ENCODE data around the gene FAM53C.
"Not testable (repeated sequence)": the region's sequence is repeated elsewhere in the genome, so short reads cannot be mapped to it uniquely, and the experiment has no call there.

The FAM53C gene

DNA sequence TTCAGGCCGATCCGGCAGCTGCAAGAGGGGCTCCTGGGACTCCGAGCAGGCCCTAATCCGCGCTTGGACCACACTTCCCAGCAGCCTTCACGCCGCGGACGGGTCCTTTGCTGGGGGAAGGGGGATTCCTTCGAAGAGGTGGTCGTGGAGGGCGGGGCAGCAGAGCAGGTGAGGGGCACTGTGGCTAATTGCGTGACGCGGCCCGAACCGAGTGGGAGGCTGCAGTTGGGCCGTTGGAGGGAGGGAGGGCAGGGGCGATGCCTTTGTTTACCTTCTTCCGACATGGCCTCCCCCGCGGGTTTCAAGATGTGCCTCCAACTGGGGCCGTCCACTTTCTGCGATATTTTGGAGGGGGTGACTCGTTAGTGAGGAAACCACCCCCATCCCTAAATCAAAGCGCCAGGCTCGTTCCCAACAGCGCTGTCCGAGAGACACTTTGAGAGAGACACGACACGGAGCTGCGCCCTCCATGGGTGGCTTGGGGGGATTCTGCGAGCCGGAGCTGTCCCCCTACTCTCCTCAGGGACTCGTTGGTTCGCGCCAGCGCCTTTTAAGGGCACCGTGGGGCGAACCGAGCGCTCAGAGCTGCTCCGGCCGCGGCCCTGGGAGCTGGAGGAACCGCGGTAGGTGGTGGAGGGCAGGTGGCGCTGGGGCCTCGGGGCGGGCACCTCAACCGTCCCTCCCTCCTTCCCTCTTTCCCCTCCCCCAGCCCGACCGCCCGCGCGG lies at the start of gene FAM53C:
Gene FAM53C (plus strand): TSS at position 582 of the 726 bp plus-strand sequence. CDS start 3,070 bp downstream, outside the sequence.
- DNase-seq (ENCODE audit: low read depth): no peak

DNA sequence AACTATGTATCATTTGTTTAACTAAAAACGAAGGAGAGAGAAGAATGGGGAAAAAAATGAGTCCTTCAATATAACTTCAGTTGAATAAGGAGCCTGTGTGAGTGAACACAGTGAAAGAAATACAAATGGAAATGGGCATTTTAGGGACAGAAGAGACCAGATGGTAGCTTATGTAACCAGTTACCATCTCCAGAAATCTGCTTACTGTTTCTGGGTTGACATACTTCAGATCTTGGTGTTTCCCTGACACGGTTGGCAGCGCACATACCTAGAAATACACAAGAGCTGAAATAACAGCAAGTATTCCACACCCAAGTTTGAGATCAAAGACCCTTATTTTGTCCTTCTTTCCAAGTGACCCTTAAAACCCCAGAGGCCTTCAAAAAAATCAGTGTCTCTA lies 48.8 kb upstream of the FAM53C start:
- DNase-seq (ENCODE audit: low read depth): no peak

DNA sequence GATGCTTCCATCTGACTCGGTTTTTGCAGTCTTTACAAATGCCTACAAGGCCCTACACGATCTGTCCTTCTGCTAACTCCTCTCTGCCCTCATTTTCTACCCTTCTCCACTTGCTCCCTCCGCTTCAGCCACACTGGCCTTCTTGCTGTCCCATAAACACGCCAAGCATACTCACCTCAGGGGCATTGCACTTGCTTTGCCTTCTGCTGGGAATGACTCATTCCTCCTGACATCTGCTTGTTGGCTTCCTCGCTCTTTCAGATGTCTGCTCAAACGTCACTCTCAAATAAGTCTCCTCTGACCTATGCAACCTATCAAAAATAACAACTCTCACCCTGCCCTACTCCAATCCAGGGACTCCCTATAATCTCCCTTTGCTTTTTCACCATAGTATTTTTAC lies 34.7 kb upstream of the FAM53C start:
- no peak for DNase-seq (ENCODE audit: low read depth)

DNA sequence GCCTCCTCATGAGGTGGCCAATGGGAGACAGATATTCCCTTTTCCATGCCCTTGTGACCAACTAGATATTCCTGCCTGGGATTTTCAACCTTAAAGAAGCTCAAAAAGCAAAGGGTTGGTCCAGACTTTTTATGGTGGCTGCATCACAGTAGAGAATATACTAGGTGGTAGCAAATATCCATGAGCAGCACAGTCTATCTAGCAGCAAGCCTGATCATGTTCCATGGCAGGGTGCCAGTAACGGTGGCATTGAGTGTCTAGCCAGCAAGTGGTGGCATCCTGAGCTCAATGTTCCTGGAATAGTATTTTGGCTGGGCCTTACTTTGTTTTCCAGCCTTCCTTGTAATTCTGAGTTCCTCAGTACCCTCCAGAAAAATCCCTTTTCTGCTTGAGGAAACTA lies 32.3 kb upstream of the FAM53C start:
- no peak for DNase-seq (ENCODE audit: low read depth)

DNA sequence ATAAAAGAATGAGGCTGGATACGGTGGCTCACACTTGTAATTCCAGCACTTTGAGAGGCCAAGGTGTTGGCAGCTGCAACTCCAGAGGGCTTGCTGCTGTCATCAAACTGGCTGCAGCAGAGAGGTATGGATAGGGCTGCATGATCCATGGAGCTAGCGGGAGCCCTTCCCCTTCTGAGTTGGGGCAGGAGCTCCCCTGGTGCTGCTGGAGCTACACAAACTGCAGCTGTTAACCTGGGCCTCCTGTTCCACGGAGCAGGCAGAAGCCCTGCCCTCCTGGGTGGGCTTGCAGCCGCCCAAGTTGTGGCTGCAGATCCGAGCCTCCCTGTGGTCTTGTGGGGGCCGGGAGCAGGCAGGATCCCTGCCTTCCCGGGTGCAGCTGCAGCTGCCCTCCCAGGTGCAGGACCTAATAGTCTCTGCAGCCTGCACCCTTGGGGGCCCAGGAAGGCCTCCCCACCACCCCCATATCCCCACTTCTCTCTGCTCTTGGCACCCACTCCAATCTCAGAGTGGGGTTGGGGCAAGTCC lies 22.3 kb upstream of the FAM53C start:
- DNase-seq (ENCODE audit: low read depth): no peak

DNA sequence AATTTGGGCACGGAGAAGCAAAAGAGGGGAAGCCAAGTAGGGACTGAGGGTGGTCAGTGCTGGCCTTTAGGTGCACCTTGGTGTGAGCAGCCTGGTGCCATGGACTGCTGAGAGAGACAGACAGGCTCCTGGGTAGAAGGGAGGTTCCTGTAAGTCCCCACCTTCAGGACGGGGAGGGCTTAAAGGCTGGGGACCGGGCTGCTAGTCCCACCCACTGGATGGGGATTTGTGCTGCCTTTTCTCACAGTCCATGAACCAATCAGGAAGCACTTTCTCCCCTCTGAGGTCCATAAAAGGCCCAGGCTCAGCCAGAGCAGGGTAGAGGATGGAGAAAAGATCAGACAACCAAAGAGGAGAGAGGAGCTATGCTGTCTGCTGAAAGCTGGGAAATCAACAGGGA lies 21.7 kb upstream of the FAM53C start:
- DNase-seq (ENCODE audit: low read depth): no peak

DNA sequence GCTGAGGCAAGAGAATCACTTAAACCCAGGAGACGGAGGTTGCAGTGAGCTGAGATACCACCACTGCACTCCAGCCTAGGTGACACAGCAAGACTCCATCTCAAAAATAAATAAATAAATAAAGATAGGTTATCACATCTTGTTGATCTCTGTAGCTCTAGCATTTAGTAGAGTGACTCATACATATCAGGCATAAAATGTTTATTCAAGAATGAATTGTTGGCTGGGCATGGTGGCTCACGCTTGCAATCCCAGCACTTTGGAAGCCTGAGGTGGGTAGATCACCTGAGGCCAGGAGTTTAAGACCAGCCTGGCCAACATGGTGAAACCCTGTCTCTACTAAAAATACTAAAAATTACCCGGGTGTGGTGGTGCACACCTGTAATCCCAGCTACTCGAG lies 19.9 kb upstream of the FAM53C start:
- DNase-seq (ENCODE audit: low read depth): not testable (repeated sequence)

DNA sequence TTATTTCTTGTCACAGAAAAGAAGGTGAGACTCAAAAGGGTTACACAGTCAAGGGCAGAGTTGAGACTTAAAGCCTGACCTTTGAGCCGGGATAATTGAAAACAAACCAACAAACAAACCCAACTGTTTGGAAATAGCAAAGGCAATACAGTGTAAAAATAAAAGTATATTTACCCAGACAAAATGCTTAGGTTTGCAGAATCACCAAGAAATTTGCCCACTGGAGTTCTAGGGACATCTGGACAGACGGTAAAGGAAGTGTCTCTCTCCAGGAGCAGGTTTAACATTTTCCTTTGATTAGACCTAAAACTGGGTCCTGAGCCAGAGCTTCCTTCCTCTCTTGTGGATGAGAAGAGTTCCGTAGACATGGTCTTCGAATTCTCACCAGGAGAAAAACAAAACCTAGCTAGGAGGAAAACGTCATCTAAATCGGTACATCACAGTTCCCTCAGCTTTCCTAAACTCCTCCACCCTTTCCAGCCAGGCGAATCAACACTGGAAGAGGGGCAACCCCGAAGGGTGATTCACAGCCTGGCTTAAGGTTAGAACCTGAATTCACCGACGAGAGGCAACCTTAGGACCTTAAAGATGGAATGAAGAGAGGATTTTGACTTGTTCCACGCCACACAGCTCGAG lies 7.1 kb upstream of the FAM53C start:
- DNase-seq (ENCODE audit: low read depth): no peak

DNA sequence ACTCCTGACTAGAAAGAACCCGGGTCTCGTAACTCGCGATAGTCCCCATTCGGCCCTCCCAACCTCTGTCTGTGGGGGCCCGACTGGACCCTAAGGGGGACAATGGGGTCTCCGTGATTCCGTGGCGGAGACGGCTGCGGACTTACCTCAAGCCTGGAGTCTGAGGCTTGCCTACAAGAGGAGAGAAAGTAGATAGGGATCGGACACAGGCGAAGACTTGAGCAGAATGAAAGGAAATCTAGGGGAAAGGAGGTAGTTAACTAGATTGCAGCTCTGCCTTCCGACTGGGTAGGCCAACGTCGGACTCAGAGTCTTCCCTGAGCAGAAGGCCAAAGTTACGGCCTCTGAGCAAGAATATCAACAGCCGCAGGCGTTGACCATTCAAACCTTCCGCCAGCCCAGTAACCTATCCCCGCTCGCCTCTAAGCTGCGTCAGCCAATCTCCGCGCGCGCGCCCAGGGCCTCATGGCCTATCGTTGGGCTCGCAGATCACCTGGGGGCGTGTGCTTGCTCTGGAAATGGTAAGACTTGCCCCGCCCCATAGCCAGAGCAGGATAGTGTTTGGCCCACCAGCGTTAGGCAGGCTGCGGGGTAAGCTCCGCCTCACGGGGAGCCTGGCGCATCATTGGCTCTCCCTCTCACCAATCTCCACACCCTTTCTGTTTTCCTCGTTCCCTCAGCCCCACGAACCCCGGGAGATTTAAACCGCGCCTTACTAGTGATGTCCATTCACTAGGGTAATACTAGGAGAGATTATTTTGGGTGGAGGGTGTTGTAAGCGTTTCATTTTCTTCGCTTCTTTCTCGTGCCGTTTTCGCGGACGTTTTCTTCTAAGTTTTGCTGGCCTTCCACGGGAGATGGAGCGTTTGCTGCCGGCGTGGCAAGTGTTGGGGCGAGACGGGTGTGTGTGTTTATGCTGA lies 6.4 kb upstream of the FAM53C start, which contains the start of gene CDC25C:
Gene CDC25C (minus strand): TSS at position 356 of the 920 bp plus-strand sequence. CDS start 624 bp downstream, outside the sequence.
- DNase-seq (ENCODE audit: low read depth): peak; percentile 81

DNA sequence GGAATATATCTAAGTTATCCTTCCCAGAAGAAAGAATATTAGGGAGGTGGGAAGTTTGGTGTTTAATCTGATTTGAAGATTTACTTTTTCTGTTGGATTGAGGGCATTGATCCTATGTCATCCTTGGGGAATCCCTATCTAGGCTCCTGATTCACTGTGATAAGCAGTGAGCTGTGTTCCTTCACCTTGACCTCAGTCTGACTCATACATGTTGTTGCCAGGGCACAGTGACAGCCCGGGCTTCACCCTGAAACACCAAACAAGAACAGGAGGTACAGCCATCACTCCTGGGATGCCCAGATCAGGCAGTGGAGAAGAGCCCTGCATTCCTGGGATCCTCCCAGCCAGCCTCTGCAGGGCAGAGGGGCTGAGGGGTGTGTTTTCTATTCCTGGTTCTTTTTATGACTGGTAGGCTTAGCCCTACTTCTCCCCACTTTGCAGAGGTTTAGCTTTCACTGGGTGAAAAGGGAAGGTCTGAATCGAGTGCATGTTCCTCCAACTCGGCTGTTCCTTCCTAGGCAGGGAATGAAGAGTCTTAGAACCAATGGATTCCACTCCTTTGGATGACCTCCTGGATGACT lies 3.1 kb upstream of the FAM53C start:
- no peak for DNase-seq (ENCODE audit: low read depth)

DNA sequence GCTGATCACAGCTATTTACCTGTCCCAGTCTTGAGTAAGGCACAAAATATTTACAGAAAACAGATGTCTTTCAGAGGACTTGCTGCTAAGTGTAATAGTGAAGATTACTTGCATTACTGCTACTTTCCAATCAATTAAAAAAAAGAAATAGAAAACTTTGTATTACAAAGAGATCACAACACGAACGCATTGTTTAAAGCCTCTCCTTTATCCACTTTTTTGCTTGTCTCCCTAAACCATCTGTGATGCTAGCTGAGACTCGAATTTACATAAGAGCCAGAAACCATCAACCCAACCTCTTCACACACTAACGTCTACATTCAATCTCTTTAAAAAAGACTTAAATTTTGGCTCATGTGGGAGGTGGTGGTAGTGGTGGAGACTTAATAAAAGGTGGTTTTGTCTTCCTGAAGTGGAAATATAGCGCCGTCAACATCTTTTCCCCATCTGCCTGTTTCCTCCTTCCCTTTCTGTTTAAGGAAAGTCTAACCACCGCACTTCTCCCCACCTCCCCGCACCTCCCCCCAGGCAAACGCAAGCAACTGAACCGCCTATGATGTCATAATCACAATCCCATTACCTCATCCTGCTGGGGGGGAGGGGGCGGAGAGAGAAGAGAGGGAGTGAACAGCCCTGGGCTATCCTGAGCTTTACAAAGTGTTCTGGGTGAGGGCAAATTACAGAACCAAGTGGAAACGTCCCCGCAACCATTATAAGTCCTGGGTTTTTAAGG lies 948 bp upstream of the FAM53C start:
- no peak for DNase-seq (ENCODE audit: low read depth)

DNA sequence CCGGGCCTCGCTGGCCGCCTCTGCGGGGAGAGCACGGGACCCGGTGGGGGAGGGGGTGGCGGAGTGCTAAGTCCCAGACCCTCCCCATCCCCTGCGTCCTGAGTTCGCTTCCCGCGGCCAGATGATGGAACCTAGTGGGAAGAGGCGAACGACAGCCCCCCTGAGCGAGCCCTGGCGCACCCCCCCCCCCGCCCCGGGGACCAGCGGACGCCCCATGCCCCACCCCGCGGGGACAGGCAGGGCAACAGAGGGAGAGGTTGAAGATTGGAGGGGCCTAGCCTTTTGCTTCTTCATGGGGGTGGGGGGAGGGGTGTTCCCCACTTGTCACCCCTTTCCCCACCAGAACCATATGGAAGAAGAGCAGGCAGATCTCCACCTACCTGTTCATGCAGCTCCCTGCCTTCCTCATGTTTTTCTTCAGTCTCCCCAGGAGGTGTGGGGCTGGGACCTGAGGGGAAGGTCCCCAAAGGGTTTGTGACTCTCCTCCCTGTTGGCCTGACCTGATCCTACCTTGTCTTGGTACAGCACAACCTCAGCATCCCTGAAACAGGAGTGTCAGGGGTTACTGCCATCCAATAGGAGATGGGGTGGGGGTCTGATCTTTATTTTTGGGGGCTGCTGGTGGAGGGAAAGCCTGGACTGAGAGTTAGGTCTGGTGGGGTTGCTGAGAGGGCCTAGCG lies 485 bp downstream of the FAM53C start:
- DNase-seq (ENCODE audit: low read depth): no peak

DNA sequence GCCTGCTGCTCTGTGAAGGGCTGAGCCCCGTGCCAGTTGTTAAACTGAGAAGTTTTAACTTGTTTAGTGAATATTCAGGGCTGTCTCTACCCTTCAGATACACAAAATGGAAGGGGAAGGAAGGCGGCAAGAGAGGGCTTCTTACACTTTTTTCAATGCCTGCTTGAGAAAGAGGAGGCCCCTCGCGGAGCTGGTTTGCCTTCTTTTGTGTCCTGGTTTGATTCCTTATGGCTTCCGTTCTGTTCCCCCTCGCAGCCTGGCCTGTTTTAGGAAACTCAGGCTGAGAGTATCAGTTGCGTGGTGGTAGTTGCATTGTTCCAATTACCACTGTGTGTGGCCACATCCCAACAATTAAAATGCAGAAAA lies 1.0 kb downstream of the FAM53C start:
- DNase-seq (ENCODE audit: low read depth): no peak

DNA sequence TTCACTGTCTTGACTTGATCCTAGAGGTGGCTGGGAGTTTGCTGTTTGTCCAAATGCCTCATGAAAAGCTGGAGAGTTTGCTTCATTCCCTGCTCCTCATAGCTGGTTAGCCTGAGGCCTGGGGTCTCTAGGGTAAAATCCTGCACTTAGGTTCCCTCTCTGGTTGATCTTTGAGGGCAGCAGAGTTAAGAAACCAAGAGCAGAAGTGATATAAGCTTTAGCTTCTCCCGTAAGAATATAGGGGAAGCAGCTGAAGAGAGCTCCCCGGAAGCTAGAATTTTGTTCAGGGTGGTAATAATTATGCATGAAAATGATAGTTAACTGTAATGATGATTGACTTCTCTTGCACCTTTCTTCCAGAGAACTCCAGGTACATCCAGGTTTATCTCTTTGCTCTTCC lies 1.4 kb downstream of the FAM53C start:
- DNase-seq (ENCODE audit: low read depth): no peak

DNA sequence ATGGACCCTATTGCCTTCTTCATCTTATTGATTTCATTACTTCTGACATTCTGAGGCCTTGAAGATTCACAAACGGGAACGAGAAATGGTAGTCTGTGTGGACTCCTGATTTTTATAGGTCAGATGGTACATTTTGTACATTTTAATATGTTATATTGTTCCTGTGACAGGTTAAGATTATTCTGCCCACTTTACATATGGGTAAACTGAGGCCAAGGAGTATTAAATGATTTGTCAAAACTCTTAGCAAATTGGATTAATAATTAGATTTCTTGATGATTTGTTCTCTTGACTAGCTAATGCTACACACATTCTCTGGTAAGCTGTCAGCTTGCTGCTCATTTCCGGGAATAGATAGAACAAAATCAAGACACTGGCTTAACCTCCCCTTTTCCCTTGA lies 1.9 kb downstream of the FAM53C start:
- DNase-seq (ENCODE audit: low read depth): no peak

DNA sequence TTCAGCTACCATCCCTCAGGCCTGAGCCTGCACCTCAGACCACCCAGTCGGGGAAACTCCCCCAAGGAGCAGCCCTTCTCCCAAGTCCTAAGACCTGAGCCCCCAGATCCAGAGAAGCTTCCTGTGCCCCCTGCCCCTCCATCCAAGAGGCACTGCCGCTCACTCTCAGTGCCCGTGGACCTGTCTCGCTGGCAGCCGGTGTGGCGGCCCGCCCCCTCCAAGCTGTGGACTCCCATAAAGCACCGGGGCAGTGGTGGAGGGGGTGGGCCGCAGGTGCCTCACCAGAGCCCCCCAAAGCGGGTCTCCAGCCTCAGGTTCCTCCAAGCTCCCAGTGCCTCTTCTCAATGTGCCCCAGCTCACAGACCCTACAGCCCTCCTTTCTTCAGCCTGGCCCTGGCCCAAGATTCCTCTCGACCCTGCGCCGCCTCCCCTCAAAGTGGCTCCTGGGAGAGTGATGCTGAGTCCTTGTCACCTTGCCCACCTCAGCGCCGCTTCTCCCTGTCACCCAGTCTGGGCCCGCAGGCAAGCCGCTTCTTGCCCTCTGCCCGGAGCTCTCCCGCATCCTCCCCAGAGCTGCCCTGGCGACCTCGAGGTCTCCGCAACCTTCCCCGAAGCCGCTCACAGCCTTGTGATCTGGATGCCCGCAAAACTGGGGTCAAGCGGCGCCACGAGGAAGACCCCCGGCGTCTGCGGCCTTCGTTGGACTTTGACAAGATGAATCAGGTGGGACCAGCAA lies 7.0 kb downstream of the FAM53C start:
- no peak for DNase-seq (ENCODE audit: low read depth)

DNA sequence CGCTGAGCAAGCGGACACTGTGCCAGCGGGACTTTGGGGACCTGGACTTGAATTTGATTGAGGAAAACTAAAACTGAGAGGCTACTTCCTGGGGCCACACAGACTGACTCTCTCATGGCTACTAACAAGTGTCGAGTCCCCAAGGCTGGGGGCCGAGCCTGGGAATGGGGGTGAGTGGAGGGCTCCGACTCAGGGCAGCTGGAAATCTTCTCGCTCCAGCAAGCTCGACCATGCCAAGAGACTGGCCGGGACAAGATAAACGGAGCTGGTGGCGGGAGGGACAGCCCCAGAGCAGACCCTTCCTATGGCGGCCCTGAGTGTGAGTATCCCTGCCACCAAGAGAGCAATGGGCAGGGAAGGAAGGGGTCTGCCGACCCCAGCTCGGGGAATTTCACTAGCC lies 8.8 kb downstream of the FAM53C start:
- DNase-seq (ENCODE audit: low read depth): no peak

DNA sequence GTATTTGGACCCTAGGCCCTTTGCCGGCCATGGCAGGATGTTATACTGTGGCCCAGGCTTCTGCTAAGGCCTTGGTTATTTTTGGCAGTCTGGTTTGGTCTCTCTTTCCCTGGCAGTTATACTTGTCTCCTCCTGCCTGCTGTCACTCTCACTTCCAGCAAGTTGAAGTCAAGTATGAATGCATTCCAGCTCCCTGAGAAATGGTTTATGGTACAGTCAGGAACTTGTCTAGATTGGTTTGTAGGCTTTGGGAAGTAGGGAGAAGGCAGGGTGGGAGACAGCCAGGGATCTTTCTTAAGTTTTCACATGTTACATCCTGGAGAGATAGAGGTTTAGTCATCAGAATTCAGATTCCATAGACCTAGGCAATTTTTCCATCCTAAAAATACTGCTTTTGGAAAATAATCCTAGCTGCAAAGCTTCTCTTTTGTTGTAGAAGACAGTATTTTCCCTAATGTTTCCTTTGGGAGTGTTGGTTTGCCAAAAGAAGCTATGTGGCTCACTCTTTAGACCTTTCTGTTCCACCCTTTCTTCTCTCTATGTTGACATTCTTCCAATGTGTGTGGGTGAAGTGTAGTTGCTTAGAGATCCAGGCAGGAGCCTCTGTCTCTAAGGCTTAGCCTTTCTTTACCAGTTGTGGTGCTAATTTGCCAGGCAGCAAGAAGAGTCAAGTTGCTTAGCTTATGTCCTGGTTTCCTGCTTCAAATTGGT lies 11.9 kb downstream of the FAM53C start:
- no peak for DNase-seq (ENCODE audit: low read depth)

DNA sequence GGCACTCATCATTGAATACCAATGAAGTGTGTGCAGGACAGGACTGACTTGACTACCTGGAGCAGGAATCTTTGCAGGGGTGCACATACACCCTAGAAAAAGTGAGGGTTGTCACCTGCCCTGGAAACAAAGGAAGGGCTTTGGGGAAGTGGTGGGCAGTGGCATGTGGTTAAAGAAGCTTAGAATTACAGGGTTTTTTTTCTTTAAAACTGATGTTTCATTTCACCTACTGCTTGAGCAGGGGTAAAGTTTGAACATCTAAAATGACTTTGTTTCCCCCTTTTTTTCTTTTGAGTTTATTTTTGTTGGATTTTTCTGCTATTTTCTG lies 12.5 kb downstream of the FAM53C start:
- no peak for DNase-seq (ENCODE audit: low read depth)

DNA sequence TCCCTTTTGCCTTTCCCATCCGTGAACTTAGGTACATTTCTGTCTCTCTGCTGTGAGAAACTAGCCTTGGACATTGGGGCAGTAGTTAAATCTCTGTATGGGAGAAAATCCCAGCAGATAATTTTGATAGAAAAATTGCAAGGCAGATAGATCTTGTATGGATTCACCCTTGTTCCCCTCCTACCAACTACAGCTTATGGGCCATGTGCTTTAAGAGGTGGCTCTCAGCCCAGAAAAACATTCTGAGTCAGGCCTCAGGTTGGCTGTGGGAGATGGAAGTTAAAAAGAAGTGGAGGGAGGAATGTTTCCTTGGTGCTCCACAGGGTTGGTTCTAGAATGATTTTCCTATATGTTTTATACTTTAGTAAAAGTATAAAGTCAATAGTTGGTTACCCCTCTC lies 13.0 kb downstream of the FAM53C start:
- no peak for DNase-seq (ENCODE audit: low read depth)

Measured in HS-27A (cell line).